ENCODE measurements around the gene MAN2B2.

DNA sequence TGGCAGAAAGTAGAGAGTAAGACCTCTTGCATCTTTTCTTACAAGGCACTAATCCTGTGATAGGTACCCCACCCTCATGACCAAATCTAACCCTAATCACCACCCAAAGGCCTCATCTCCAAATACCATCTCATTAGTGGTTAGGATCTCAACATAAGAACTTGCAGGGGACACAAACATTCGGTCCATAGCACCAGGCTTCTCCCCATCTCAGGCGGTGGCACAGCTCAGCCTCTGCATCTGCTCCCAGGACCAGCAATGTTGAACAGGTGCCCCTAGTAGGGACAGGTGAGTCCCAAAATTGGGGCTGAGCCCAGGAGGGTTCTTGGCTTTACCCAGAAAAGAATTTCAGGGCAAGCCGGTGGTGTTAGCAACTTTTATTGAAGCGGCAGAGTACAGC, 57.1 kb downstream of the MAN2B2 start:
- TF ChIP-seq, protein P1, sequence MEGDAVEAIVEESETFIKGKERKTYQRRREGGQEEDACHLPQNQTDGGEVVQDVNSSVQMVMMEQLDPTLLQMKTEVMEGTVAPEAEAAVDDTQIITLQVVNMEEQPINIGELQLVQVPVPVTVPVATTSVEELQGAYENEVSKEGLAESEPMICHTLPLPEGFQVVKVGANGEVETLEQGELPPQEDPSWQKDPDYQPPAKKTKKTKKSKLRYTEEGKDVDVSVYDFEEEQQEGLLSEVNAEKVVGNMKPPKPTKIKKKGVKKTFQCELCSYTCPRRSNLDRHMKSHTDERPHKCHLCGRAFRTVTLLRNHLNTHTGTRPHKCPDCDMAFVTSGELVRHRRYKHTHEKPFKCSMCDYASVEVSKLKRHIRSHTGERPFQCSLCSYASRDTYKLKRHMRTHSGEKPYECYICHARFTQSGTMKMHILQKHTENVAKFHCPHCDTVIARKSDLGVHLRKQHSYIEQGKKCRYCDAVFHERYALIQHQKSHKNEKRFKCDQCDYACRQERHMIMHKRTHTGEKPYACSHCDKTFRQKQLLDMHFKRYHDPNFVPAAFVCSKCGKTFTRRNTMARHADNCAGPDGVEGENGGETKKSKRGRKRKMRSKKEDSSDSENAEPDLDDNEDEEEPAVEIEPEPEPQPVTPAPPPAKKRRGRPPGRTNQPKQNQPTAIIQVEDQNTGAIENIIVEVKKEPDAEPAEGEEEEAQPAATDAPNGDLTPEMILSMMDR (IDR thresholded peaks at IDR 0.05; ENCODE audit: insufficient read depth, low read depth, low read length): no peak
- no peak for TF ChIP-seq EZH2 (IDR thresholded peaks at IDR 0.05; ENCODE audit: insufficient read depth, low read length)

All from astrocyte (in vitro differentiated cells and primary cell).